NB4 (cell line): ENCODE measurements around the gene PAK6.

Experiments
- POLR2A ChIP-seq: IDR thresholded peaks from 2 replicates; pipeline ENCODE4 v1.6.1; 2011; ENCODE audit warnings: mild to moderate bottlenecking; ENCODE audit not compliant: insufficient read length; ENCODE audit errors: extremely low read depth
- TF ChIP-seq, protein P1 (sequence below): IDR thresholded peaks from one replicate; pipeline ENCODE4 v1.5.1; 2012; ENCODE audit warnings: low read depth, low read length

DNA sequence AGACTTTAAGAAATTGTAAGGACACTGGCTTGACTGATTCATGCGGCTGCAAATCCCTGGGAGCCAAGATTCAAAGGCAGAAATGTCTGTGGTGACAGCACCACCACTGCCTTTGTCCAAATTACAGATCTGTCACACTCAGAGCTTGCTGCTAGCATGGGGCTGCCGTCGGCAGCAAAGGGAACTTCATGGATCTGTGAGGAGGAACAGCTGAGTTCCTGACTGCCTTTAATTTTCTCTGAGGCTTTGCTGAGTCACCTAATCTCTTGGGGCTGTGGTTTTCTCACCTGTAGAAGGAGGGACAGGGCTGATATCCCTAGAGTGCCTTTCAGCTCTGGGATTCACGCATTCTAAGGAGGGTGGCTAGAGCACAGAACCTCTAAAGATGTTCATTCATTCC is 4.1 kb upstream of the PAK6 start:
- TF ChIP-seq POLR2A, result no peak
- TF ChIP-seq, protein P1, sequence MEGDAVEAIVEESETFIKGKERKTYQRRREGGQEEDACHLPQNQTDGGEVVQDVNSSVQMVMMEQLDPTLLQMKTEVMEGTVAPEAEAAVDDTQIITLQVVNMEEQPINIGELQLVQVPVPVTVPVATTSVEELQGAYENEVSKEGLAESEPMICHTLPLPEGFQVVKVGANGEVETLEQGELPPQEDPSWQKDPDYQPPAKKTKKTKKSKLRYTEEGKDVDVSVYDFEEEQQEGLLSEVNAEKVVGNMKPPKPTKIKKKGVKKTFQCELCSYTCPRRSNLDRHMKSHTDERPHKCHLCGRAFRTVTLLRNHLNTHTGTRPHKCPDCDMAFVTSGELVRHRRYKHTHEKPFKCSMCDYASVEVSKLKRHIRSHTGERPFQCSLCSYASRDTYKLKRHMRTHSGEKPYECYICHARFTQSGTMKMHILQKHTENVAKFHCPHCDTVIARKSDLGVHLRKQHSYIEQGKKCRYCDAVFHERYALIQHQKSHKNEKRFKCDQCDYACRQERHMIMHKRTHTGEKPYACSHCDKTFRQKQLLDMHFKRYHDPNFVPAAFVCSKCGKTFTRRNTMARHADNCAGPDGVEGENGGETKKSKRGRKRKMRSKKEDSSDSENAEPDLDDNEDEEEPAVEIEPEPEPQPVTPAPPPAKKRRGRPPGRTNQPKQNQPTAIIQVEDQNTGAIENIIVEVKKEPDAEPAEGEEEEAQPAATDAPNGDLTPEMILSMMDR, result no peak
